Measurements from ENCODE around the gene PRDX3. TPM values are rescaled to one million over a fixed set of nuclear protein-coding genes. Genes with fewer than 3 reads are reported as not detected.
A peak's percentile ranks its signal among the peaks of the same experiment; 100 is the strongest.
"Not testable (repeated sequence)": the region's sequence is repeated elsewhere in the genome, so short reads cannot be mapped to it uniquely, and the experiment has no call there.

Gene PRDX3
- total and polyA plus RNA-seq, 12 donors = 150 to 935 (median 425) TPM

- 83 to 89% (median 87%) methylated on average over 9 to 13 of the region's 13 CpGs for WGBS, 4 donors
- Histone ChIP-seq H3K36me3 (replicated peaks in 1 of 2) (no peaks in the 10 kb centered on the region), H3K9me3 (replicated peaks in 1 of 3) (no peaks in the 10 kb centered on the region), H3K27ac (no peak overlapping the region), H3K4me1 (replicated peaks in 1 of 2) (peaks cover 0 to 8% of the 10 kb centered on the region in 2 donors), H3K4me3 (no peak overlapping the region), H3K27me3 (no peaks in the 10 kb centered on the region)
- DNase-seq = peak in 5 of 7 donors; percentile 26 to 64 (median 58)
- no peak for TF ChIP-seq POLR2A (IDR thresholded peaks at IDR 0.05)
- TF ChIP-seq, protein P1, sequence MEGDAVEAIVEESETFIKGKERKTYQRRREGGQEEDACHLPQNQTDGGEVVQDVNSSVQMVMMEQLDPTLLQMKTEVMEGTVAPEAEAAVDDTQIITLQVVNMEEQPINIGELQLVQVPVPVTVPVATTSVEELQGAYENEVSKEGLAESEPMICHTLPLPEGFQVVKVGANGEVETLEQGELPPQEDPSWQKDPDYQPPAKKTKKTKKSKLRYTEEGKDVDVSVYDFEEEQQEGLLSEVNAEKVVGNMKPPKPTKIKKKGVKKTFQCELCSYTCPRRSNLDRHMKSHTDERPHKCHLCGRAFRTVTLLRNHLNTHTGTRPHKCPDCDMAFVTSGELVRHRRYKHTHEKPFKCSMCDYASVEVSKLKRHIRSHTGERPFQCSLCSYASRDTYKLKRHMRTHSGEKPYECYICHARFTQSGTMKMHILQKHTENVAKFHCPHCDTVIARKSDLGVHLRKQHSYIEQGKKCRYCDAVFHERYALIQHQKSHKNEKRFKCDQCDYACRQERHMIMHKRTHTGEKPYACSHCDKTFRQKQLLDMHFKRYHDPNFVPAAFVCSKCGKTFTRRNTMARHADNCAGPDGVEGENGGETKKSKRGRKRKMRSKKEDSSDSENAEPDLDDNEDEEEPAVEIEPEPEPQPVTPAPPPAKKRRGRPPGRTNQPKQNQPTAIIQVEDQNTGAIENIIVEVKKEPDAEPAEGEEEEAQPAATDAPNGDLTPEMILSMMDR (IDR thresholded peaks at IDR 0.05) = peak; percentile 24 to 81 (median 64)
- intact Hi-C loops (cut with DNase I) = no loop called here
These were observed 39.0 kb downstream of the PRDX3 start for GRCh38 chr10:119139464-119140067.

DNA sequence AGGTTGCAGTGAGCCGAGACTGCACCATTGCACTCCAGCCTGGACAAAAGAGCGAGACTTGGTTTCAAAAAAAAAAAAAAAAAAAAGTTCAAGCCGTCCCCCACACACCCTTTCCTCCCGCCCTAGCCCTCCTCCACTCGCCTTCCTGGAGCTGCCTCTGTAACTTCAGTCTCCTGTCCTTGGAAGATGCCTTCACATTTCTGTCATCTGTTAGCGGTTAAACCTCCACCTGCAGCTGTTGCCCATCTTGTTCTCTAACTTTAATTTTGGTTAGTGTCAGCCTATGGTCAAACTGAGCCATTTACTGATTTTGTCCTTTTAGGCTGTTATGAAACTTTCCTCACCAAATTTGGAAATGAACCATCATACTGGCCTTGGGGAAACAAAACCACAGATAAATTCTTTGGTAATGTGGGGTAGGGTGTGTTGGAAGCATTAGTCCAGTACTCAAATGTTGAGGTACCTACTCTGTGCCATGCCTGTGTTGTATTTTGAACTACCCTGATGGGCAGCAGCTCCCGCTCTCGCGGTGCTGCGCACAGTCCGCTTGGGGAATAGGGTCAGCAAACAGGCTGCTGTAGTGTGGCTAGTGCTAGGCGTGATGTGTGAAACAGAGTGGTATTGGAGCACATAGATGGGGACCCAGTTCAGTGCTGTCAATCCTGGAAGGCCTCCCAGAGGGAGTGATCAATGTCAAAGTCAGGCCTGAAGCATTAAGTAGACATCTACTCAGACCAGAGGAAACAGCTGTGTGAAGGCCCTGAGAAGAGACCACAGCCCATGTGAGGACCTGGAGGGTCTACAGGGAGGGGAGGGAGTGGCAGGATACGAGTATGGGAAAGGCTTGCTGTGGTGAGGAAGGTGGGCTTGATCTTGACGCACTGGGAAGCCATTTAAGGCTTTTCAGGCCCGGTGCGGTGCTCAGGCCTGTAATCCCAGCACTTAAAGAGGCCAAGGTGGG, 40.0 kb downstream of the PRDX3 start:
- 91 to 97% (median 96%) methylated on average over 15 to 16 of the region's 16 CpGs for WGBS, 4 donors
- Histone ChIP-seq H3K4me1 (replicated peaks in 1 of 2) (peaks cover 0 to 8% of the 10 kb centered on the region in 2 donors), H3K27ac (no peak overlapping the region), H3K9me3 (replicated peaks in 1 of 3) (no peaks in the 10 kb centered on the region), H3K36me3 (replicated peaks in 1 of 2) (peaks cover 0 to 5% of the 10 kb centered on the region in 2 donors), H3K27me3 (no peaks in the 10 kb centered on the region), H3K4me3 (no peak overlapping the region)
- no peak for TF ChIP-seq POLR2A (IDR thresholded peaks at IDR 0.05)
- TF ChIP-seq, protein P1 (IDR thresholded peaks at IDR 0.05) = no peak
- DNase-seq = no peak
- intact Hi-C loops (cut with DNase I) = no loop called here

- DNase-seq; intact Hi-C loops (cut with DNase I); H3K4me1 ChIP-seq (replicated peaks in 1 of 2); H3K9me3 ChIP-seq (replicated peaks in 1 of 3); H3K27ac ChIP-seq; H3K27me3 ChIP-seq; H3K4me3 ChIP-seq: not testable (repeated sequence)
- peaks cover 0 to 12% of the 10 kb centered on the region in 2 donors for H3K36me3 ChIP-seq (replicated peaks in 1 of 2)
- WGBS, 4 donors = 76 to 85% (median 82%) methylated on average over 8 of the region's 8 CpGs
These were observed 40.7 kb downstream of the PRDX3 start for GRCh38 chr10:119137878-119138277.

GRCh38 chr10:119136084-119136483, 42.5 kb downstream of the PRDX3 start:
- no peak for TF ChIP-seq POLR2A (IDR thresholded peaks at IDR 0.05)
- TF ChIP-seq, protein P1 (IDR thresholded peaks at IDR 0.05) = no peak
- DNase-seq = no peak
- Histone ChIP-seq H3K27ac (no peak overlapping the region), H3K4me1 (replicated peaks in 1 of 2) (peaks cover 7 to 16% of the 10 kb centered on the region in 2 donors), H3K4me3 (no peak overlapping the region), H3K9me3 (replicated peaks in 1 of 3) (no peaks in the 10 kb centered on the region), H3K27me3 (no peaks in the 10 kb centered on the region), H3K36me3 (replicated peaks in 1 of 2) (peaks cover 0 to 19% of the 10 kb centered on the region in 2 donors)
- intact Hi-C loops (cut with DNase I) = no loop called here
- WGBS, 4 donors = 75 to 86% (median 83%) methylated on average over 7 of the region's 7 CpGs

Measured in adrenal gland (tissue), 12 donors.